Non-pigmented ciliary epithelial cell (primary cell): ENCODE measurements around the gene ADSS1.

Experiments used
- DNase-seq: peaks from one replicate; pipeline ENCODE4 v3.0.0-alpha.2; 2010; ENCODE audit warnings: low read depth

Gene ADSS1

DNA sequence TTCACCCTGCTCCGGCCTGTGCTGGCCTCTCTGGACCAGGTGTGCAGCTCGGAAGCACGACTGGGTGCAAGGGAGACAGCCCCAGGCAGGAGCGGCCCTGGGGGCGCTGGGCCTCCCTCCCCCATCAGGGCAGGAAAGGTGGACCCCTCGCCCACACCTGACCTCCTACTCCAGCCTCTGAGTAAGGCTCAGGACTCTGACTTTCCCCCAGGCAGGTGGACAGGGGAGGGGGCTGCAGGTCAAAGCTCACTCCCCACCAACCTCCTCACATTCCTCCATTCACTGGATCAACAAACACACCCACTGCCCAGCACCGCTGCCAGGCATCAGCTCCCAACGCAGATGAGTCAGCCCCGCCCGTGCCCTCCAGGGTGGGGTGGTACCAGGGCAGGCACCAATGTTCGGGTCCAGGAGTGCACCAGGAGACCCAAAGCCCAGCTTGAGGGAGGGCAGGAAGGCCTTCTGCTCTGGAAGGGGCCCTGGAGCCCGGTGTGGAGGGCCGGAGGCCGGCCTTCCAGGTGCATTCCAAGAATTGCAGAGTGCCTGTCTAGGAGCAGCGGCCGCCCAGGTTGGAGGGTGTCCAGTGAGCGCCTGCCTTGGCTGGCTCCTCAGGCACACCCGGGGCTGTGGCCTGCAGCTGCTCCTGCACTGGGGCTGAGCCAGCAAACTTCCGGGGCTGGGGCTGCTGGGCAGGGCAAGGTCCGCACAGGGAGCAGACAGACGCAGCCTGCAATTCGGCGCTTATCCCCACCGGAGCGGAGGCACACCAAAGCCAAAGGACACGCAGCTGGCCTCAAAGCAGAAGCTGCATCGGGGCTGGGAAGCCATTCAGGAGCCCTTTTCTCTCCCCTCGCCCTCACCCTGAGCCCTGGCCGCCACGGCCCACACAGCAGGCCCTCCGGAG is 36.2 kb upstream of the ADSS1 start:
- no peak for DNase-seq

- DNase-seq, result no peak
Observed at GRCh38 chr14:104688505-104689108, 35.4 kb upstream of the ADSS1 start.

DNA sequence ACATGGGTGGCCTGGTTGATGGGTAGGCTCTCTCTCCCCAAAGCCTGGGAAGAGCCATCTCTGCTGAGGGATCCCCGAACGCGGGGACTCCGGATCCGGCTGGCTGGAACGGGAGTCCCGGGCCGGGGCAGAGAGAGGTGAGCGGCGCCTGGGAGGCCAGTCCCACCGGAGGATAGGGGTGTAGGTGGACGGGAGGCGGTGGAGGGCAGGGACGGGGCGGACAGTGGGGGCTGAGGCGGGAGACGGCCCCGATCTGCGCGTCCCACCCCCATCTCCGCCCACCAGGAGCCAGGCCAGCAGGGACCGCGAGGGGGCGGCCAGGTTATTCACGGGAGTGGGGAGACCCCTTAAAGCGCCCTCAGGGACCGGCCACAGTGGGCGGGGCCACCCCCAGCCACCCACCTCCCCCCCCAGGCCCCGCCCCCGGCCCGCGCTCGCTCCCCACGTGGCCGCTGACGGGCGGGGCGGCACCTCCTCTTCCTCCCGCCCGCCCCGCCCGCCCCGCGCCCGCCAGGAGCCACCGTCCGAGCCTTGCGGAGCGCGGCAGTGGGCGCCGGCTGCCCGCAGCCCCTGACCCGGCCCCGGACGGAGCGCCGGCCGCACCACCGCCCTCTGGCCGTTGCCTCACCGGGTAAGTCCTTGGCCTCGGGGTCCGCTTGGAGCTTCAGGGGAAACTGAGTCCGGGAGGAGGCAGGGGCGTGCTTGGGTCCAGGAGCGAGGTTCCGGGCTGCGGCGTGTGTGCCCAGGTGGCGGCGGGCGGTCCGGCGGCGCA is 34.7 kb upstream of the ADSS1 start, which contains the start of gene INF2:
TSS of gene INF2 (plus strand) at position 510 of the 772 bp plus-strand sequence. CDS start 11,748 bp downstream, outside the sequence.
- no peak for DNase-seq

DNA sequence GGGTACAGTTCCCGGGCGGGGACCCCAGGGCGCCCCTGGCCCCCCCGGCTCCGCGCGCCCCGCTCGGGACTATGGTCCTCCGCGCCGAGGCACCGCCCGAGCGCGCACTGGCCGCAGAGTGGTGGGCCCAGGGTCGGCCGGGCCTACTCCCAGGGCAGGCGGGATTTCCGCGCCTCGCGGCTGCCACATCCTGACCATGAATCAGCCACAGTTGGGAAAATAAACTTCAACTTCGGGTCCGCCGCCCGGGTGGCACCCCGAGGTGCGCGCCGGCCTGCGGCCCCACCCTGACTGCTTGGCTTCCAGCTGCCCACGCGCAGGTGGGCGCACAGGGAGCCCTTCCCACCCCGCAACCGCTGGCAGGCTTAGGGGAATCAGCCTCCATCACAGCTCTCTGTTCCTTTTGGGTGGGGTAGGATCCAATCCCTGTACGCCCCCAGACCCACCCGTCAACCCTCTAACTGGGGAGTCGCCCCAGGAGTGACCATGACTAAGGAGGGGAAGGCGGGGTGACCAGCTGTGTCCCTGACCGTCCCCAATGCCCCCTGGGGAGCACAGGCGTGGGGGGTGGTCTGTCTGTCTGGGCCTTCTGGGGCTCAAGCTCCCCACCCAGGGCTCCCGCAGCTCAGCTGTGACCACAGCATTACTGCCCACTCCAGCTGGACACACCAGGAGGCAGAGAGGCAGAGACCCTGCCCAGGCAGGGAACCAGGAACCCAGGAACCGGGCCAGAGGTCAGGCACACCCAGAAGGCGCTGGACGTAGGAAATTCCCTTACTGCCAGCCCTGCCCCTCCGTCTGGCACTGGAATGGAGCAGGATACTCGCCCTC is 33.9 kb upstream of the ADSS1 start:
- no peak for DNase-seq

- DNase-seq, result no peak
Observed at GRCh38 chr14:104690861-104691455, 33.1 kb upstream of the ADSS1 start.

- no peak for DNase-seq
Observed at GRCh38 chr14:104691546-104692260, 32.3 kb upstream of the ADSS1 start.

GRCh38 chr14:104692261-104692938 is 31.6 kb upstream of the ADSS1 start:
- DNase-seq, result no peak

GRCh38 chr14:104692939-104693315 is 31.1 kb upstream of the ADSS1 start:
- DNase-seq, result no peak

DNA sequence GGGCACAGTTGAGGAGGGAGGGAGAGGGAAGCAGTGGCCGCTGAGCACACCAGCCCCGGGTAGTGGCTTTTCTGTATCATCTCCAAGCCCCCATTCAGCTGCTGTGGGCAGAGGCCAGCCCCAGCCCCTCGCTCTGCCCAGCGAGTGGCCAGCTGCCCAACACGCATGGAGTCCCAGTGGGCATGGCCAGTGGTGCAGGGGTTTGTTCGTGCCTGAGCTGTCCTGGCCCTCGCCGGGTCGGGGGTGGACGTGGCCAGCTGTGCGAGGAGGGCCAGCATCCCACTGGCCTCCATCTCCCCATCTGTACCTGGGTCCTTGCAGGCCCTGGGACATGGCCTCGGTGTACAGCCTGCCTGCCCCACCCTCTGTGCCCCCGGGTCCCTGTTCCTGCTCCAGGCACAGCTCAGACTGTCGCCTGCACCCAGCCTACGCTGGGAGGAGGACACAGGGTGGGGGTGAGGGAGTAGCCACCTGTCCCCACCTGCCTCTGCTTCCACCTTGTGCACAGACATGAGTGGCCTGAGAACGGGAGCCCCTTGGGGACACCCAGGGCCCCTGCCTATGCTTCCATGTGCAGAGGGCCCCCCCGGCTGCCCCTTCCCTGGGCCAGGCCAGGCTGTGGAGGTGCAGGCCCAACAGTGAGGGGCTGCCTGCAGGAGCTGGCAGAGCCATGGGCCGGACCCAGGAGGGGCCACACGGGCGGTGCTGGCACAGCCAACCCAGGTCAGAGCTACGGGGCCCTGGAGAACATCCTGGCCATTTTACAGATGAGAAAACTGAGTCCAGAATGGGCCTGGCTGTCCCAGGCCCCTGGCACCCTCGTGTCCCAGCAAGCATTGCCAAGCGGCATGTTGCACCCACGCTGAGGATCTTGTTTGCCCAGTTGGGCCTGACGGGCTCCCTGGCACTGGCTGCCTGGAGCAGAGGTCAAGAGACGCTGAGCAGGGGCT is 30.3 kb upstream of the ADSS1 start:
- no peak for DNase-seq

- no peak for DNase-seq
Observed at GRCh38 chr14:104694475-104694950, 29.5 kb upstream of the ADSS1 start.

- DNase-seq, result no peak
Observed at GRCh38 chr14:104694991-104695659, 28.9 kb upstream of the ADSS1 start.

DNA sequence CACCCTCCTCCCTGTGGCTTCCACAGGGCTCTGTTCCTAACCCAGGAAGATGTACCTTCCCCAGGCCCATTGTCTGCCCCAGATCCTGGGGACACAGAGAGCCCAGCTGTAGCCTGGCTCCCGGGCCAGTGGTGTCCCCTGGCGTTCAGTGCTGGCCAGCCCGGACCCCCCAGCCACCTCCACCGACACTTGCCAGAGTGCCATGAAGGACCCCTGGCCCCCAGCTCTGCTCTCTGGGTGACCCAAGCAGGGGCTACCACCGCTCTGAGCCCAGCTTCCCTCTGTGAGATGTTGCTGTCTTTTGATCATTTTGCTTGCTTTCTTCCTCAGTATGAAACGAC is 28.4 kb upstream of the ADSS1 start:
- DNase-seq, result no peak

- no peak for DNase-seq
Observed at GRCh38 chr14:104696671-104697316, 27.2 kb upstream of the ADSS1 start.

- no peak for DNase-seq
Observed at GRCh38 chr14:104697317-104697703, 26.7 kb upstream of the ADSS1 start.

- DNase-seq, result no peak
Observed at GRCh38 chr14:104697892-104698583, 26.0 kb upstream of the ADSS1 start.

DNA sequence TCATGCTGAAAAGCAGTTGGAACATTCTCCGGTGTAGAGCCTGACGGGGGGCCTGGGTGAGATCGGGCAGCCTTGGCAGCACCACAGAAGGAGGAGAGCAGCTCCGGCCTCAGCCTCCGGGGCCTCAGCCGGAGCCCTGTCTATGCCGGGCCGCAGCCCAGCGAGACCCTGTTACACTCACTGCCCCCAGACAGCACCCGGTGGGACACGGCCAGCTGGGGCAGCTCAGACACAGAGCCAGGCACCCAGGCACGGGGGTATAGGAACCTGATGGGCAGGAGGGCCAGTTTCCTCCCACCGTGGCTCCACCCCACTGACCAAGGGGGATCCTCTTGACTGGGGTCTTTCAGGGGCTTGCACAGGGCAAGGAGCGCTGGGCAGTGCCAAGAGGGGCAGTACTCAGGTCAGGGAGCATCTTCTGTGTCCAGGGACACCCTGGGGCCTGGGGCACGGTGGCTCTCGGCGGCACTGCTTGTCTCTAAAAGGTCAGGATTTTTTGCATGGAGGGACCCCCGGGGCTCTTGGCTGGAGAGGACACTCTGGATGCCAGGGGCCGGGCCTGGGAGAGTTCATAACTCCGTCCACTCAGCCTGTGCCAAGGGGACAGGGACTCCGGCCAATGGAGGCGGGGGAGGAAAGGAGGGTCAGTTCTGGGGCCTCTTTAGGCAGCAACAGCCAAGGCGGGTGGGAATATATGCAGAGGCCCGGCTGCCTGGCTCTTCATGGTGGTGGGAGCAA is 25.2 kb upstream of the ADSS1 start:
- no peak for DNase-seq

- no peak for DNase-seq
Observed at GRCh38 chr14:104699426-104699748, 24.6 kb upstream of the ADSS1 start.
